ENCODE results near the gene COL6A3. TPM values are rescaled to one million over a fixed set of nuclear protein-coding genes. Genes with fewer than 3 reads are reported as not detected.

Gene COL6A3
- total RNA-seq, 1 donor from 2014 or later: 0.02 TPM

DNA sequence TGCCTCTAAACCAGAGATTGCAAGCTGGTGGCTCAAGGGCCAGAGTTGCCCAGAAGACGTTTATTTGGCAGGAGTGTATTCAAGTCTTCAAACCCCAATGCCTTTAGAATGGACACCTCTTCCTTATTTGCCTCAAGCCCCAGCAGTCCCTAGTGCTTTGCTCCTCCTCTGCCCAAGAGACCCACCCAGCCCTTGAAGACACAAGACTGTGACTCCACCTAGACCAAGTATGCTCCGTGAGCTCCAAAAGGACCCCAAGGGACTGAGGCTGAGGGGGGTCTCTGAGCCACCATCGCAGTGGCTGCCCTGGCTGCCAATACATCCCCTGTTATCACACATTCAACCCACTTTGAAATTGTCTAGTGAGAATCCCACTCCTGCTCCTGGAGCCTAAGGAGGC, 99.3 kb downstream of the COL6A3 start:
- POLR2A ChIA-PET: no interaction called here
- CTCF ChIA-PET: no interaction called here

GRCh38 chr2:237314198-237314597, 99.8 kb downstream of the COL6A3 start:
- no peak for TF ChIP-seq CTCF (IDR thresholded peaks at IDR 0.05)
- CTCF ChIA-PET: no interaction called here
- H3K9me3 Mint-ChIP-seq: no peaks in the 10 kb centered on the region
- H3K27me3 Mint-ChIP-seq: peaks cover 4% of the 10 kb centered on the region
- intact Hi-C loops (cut with micrococcal nuclease): no loop called here
- H3K4me3 Mint-ChIP-seq: no peak overlapping the region
- no peaks in the 10 kb centered on the region for H3K4me1 Mint-ChIP-seq
- H3K36me3 Mint-ChIP-seq (ENCODE audit: low read depth): no peaks in the 10 kb centered on the region
- H3K27ac Mint-ChIP-seq: no peak overlapping the region
- POLR2A ChIA-PET: no interaction called here
- ATAC-seq (ENCODE audit: low read depth) (no peak), DNase-seq (no peak)

More for the DNA sequence above, 99.3 kb downstream of the COL6A3 start:
- intact Hi-C loops (cut with micrococcal nuclease): no loop called here
- Mint-ChIP-seq H3K36me3 (ENCODE audit: low read depth) (no peaks in the 10 kb centered on the region), H3K27ac (no peak overlapping the region), H3K4me3 (no peak overlapping the region), H3K9me3 (no peaks in the 10 kb centered on the region), H3K4me1 (no peaks in the 10 kb centered on the region), H3K27me3 (peaks cover 4% of the 10 kb centered on the region)
- no peak for TF ChIP-seq CTCF (IDR thresholded peaks at IDR 0.05)
- DNase-seq: no peak
- ATAC-seq (ENCODE audit: low read depth): no peak

- no peak for ATAC-seq (ENCODE audit: low read depth)
- H3K36me3 Mint-ChIP-seq (ENCODE audit: low read depth): no peaks in the 10 kb centered on the region
- DNase-seq: no peak
- peaks cover 4% of the 10 kb centered on the region for H3K27me3 Mint-ChIP-seq
- POLR2A ChIA-PET: no interaction called here
- intact Hi-C loops (cut with micrococcal nuclease): no loop called here
- no peak for TF ChIP-seq CTCF (IDR thresholded peaks at IDR 0.05)
- H3K4me1 Mint-ChIP-seq: no peaks in the 10 kb centered on the region
- no peaks in the 10 kb centered on the region for H3K9me3 Mint-ChIP-seq
- no peak overlapping the region for H3K4me3 Mint-ChIP-seq
- CTCF ChIA-PET: no interaction called here
- H3K27ac Mint-ChIP-seq: no peak overlapping the region
Observed at GRCh38 chr2:237312021-237312755, 101.8 kb downstream of the COL6A3 start.

DNA sequence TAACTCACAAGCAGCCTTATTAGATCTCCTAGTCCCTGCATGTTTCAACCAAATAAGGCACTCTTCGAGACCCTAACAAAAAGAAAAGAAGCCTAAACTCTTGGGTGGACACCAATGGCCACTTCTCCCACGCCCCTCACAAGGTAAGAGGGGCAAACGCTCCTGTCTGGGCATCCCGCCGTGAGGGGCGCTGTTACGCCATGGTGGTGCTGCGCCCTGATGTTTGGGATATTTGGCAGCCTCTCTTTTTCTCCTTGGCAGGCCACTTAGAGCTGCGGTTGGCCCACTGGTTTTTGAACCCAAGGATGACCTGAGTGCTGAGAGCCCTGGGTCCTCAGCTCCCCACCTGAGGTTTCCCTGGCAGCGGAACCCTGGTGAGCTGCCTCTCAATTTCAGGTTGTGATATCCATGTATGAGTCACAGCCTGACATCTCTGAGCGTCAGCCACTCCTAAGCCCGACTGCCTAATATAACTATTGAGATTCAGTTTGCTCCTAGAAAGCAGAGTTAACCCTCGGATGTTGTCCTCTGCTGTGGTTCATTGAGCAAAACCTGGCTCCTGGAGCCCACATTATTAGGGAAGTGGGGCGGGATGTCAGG, 103.3 kb downstream of the COL6A3 start:
- Mint-ChIP-seq H3K36me3 (ENCODE audit: low read depth) (no peaks in the 10 kb centered on the region), H3K27ac (no peak overlapping the region), H3K4me3 (no peak overlapping the region), H3K4me1 (no peaks in the 10 kb centered on the region), H3K9me3 (no peaks in the 10 kb centered on the region), H3K27me3 (peaks cover 4% of the 10 kb centered on the region)
- ChIA-PET POLR2A (no interaction called here), CTCF (no interaction called here)
- ATAC-seq (ENCODE audit: low read depth) (no peak), DNase-seq (no peak)
- intact Hi-C loops (cut with micrococcal nuclease): no loop called here
- TF ChIP-seq CTCF (IDR thresholded peaks at IDR 0.05): no peak

DNA sequence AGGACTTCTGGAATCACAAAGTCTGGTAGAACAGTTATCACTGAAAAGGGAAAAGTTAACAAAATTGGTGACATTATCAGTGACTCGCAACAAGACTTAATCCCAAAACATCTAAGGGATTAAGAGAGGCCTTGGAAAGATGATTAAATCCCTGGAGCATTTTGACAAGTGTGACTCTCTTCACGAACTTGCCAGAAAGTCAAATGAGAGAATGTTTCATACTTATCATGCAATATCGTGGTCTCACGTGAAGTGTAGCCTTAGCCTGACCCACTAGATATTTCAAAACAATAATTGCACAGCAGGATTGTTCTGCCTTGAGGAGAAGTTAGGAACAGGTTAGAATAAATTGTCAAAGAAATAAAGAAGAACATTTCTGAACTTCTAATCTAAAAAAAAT, 104.5 kb downstream of the COL6A3 start:
- Mint-ChIP-seq H3K27me3 (peaks cover 4% of the 10 kb centered on the region), H3K27ac (no peak overlapping the region)
- intact Hi-C loops (cut with micrococcal nuclease): no loop called here

More for the DNA sequence above, 104.5 kb downstream of the COL6A3 start:
- no peak for TF ChIP-seq CTCF (IDR thresholded peaks at IDR 0.05)
- POLR2A ChIA-PET: no interaction called here
- no peaks in the 10 kb centered on the region for H3K4me1 Mint-ChIP-seq
- peaks cover under 1% of the 10 kb centered on the region for H3K9me3 Mint-ChIP-seq
- CTCF ChIA-PET: no interaction called here
- ATAC-seq (ENCODE audit: low read depth): no peak
- H3K4me3 Mint-ChIP-seq: no peak overlapping the region
- no peaks in the 10 kb centered on the region for H3K36me3 Mint-ChIP-seq (ENCODE audit: low read depth)
- DNase-seq: no peak
